Testis (tissue), 2 donors: ENCODE data around the gene NTM.

ENCODE experiments used
- CTCF ChIP-seq, 3 experiments: fragments of 450-650 bp in 2 of 3; fragments of 200-600 bp in 1 of 3; sonication (generic) in 1 of 3; IDR thresholded peaks; one replicate each; pipeline ENCODE4 v1.5.1; 2016 to 2019; ENCODE audit warnings: antibody characterized with exemption in 3 of 3, mild to moderate bottlenecking in 2 of 3, moderate library complexity in 1 of 3
- POLR2A ChIP-seq: fragments of 450-650 bp; IDR thresholded peaks from one replicate; pipeline ENCODE4 v1.6.1; 2017; ENCODE audit warnings: antibody characterized with exemption, mild to moderate bottlenecking, moderate library complexity

GRCh38 chr11:132126973-132127899, 756.8 kb downstream of the NTM start:
- TF ChIP-seq CTCF (IDR thresholded peaks at IDR 0.05) (peak in 2 of 3 experiments; percentile 23 to 24), POLR2A (no peak)
